OCI-LY1 (cell line): Measurements from ENCODE around the gene FAM13C.

Experiments
- CTCF ChIP-seq: fragments of 200-600 bp; sonication (generic), shearing (Covaris generic); IDR thresholded peaks from 2 replicates; pipeline ENCODE4 v1.5.1; 2017; ENCODE audit warnings: mild to moderate bottlenecking, antibody characterized with exemption, low read length, moderate library complexity, mixed read lengths
- EZH2 ChIP-seq: fragments of 200-600 bp; sonication (generic), shearing (Covaris generic); IDR thresholded peaks from 2 replicates; pipeline ENCODE4 v1.8.0; 2017; ENCODE audit warnings: borderline replicate concordance, mixed run types, mild to moderate bottlenecking, antibody characterized with exemption, low read length, moderate library complexity, mixed read lengths

DNA sequence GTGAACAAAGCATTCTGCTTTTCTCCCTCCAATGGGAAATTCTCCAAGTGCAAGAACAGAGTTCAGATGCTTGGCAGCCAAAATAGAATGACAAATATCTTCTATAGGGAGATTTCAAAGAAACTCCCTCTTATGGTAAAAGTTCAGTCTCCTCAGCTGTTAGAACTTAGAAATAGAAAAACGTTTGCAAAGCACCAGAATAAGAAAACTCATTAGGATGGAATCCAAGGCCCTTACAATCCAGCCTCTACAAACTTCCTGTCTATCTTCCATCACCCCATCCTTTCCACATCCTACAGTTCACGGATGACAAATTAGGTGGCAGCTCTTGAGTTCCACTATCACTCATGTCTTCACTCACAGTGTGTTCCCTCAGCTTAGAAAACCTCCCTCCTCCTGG, 25.7 kb downstream of the FAM13C start:
- no peak for TF ChIP-seq CTCF
- TF ChIP-seq EZH2 = no peak
